ENCODE results near the gene FRMPD2. TPM values are rescaled to one million over a fixed set of nuclear protein-coding genes. Genes with fewer than 3 reads are reported as not detected.
A peak's percentile ranks its signal among the peaks of the same experiment; 100 is the strongest.

Gene FRMPD2
- polyA plus RNA-seq, 2 of the 4 experiments (the other 2 are of a cell fraction) = 0.13 to 0.15 TPM

- TF ChIP-seq KDM5A (IDR thresholded peaks at IDR 0.05) (no peak), POLR2AphosphoS2 (conservative IDR thresholded peaks at IDR 0.05; ENCODE audit: low read length) (no peak), RNF2 (IDR thresholded peaks at IDR 0.05; ENCODE audit: borderline replicate concordance, low read depth) (no peak), GATA3 (IDR thresholded peaks at IDR 0.05; ENCODE audit: borderline replicate concordance) (no peak), NFE2L2 (conservative IDR thresholded peaks at IDR 0.05; ENCODE audit: low read length) (no peak), NPAS2 (CRISPR knock-in tag; IDR thresholded peaks at IDR 0.05; ENCODE audit: borderline replicate concordance) (no peak), PBX3 (IDR thresholded peaks at IDR 0.05) (no peak), CTCF (IDR thresholded peaks at IDR 0.05) (no peak), ZFP36 (IDR thresholded peaks at IDR 0.05; ENCODE audit: borderline replicate concordance, partially characterized antibody) (no peak), HOXA7 (CRISPR knock-in tag; IDR thresholded peaks at IDR 0.05) (no peak), BHLHE40 (IDR thresholded peaks at IDR 0.05; ENCODE audit: low read depth, low read length) (no peak), CBX8 (IDR thresholded peaks at IDR 0.05) (no peak), EHF (CRISPR knock-in tag; IDR thresholded peaks at IDR 0.05) (no peak)
- no peak for FAIRE-seq
- H3K4me3 ChIP-seq = no peak overlapping the region
- ChIA-PET CTCF (interaction anchor here (1.4 kb wide), 1 partner anchor 50 kb away, joined by 3 read pairs; no protein-coding TSS in a partner anchor), POLR2A (no interaction called here)
- WGBS (ENCODE audit: missing lambda C conversion rate) = 95% methylated on average over 2 of the region's 2 CpGs
- H3K27ac ChIP-seq = no peak overlapping the region
- no peak overlapping the region for H3K4me2 ChIP-seq
- DNase-seq (ENCODE audit: low read depth in 1 of 2, low spot score in 1 of 2) = no peak
- no peaks in the 10 kb centered on the region for H3K9me3 ChIP-seq
- H3K4me1 ChIP-seq = peaks cover 12% of the 10 kb centered on the region
- ATAC-seq = no peak
Measured at GRCh38 chr10:48314107-48314506, 39.6 kb upstream of the FRMPD2 start.

GRCh38 chr10:48309711-48310226 lies 35.3 kb upstream of the FRMPD2 start:
- peak; percentile 18 to 24 for DNase-seq (ENCODE audit: low read depth in 1 of 2, low spot score in 1 of 2)
- Histone ChIP-seq H3K27ac (no peak overlapping the region), H3K4me3 (no peak overlapping the region), H3K4me1 (peaks cover 28% of the 10 kb centered on the region), H3K4me2 (peak overlapping the region; percentile 35), H3K9me3 (no peaks in the 10 kb centered on the region)
- 41% methylated on average over 2 of the region's 2 CpGs for WGBS (ENCODE audit: missing lambda C conversion rate)
- no peak for ATAC-seq
- TF ChIP-seq BCL3 (IDR thresholded peaks at IDR 0.05) (no peak), ZNF302 (CRISPR knock-in tag; IDR thresholded peaks at IDR 0.05) (no peak), HDAC2 (IDR thresholded peaks at IDR 0.05) (no peak), MAX (IDR thresholded peaks at IDR 0.05) (no peak), CHD2 (IDR thresholded peaks at IDR 0.05; ENCODE audit: low read length, partially characterized antibody) (no peak), HES2 (IDR thresholded peaks at IDR 0.05) (no peak), SMC3 (IDR thresholded peaks at IDR 0.05) (no peak), KDM1A (IDR thresholded peaks at IDR 0.05; ENCODE audit: low read depth) (no peak), CBX2 (IDR thresholded peaks at IDR 0.05; ENCODE audit: borderline replicate concordance, low read depth) (no peak), CTCF (IDR thresholded peaks at IDR 0.05) (peak; percentile 42), PHF8 (IDR thresholded peaks at IDR 0.05; ENCODE audit: borderline replicate concordance, low read depth) (no peak), RARB (CRISPR knock-in tag; IDR thresholded peaks at IDR 0.05) (no peak), RAD21 (conservative IDR thresholded peaks at IDR 0.05 in 1 of 2, IDR thresholded peaks at IDR 0.05 in 1 of 2) (peak in 1 of 2 experiments; percentile 33; a peak in 3 of 5 replicates), NR3C1 (IDR thresholded peaks at IDR 0.05) (no peak), GATA3 (IDR thresholded peaks at IDR 0.05; ENCODE audit: borderline replicate concordance) (no peak)
- no peak for FAIRE-seq
- POLR2A ChIA-PET = no interaction called here
- CTCF ChIA-PET = interaction anchor here (0.7 to 1.9 kb wide), 9 partner anchors 9 to 215 kb away, joined by 3 to 7 read pairs (median 4); no protein-coding TSS in a partner anchor

All from A549 (cell line).